ENCODE results near the gene OXA1L.
"Not testable (repeated sequence)": the region's sequence is repeated elsewhere in the genome, so short reads cannot be mapped to it uniquely, and the experiment has no call there.

Gene OXA1L

GRCh38 chr14:22733829-22734228 is 32.7 kb upstream of the OXA1L start:
- no peak for TF ChIP-seq CTCF (IDR thresholded peaks at IDR 0.05; ENCODE audit: low read depth, low read length)
- no peak for DNase-seq (ENCODE audit: low read depth, low spot score)
- in situ Hi-C loops (cut with HindIII; ENCODE audit: low sequenced_read_pairs): no loop called here

GRCh38 chr14:22735096-22735495 is 31.4 kb upstream of the OXA1L start:
- H3K4me3 ChIP-seq (ENCODE audit: low read depth, low read length): no peak overlapping the region
- TF ChIP-seq CTCF (IDR thresholded peaks at IDR 0.05; ENCODE audit: low read depth, low read length): no peak
- in situ Hi-C loops (cut with HindIII; ENCODE audit: low sequenced_read_pairs): no loop called here
- DNase-seq (ENCODE audit: low read depth, low spot score): no peak

More at GRCh38 chr14:22733829-22734228, 32.7 kb upstream of the OXA1L start:
- no peak overlapping the region for H3K4me3 ChIP-seq (ENCODE audit: low read depth, low read length)

GRCh38 chr14:22736384-22736783 is 30.1 kb upstream of the OXA1L start:
- H3K4me3 ChIP-seq (ENCODE audit: low read depth, low read length); in situ Hi-C loops (cut with HindIII; ENCODE audit: low sequenced_read_pairs); DNase-seq (ENCODE audit: low read depth, low spot score): not testable (repeated sequence)

- DNase-seq (ENCODE audit: low read depth, low spot score): no peak
- TF ChIP-seq CTCF (IDR thresholded peaks at IDR 0.05; ENCODE audit: low read depth, low read length): no peak
- in situ Hi-C loops (cut with HindIII; ENCODE audit: low sequenced_read_pairs): no loop called here
These were observed 29.4 kb upstream of the OXA1L start for GRCh38 chr14:22737052-22737451.

GRCh38 chr14:22739423-22739822 is 27.1 kb upstream of the OXA1L start:
- no peak overlapping the region for H3K4me3 ChIP-seq (ENCODE audit: low read depth, low read length)
- in situ Hi-C loops (cut with HindIII; ENCODE audit: low sequenced_read_pairs): no loop called here
- no peak for TF ChIP-seq CTCF (IDR thresholded peaks at IDR 0.05; ENCODE audit: low read depth, low read length)
- no peak for DNase-seq (ENCODE audit: low read depth, low spot score)

More at GRCh38 chr14:22737052-22737451, 29.4 kb upstream of the OXA1L start:
- no peak overlapping the region for H3K4me3 ChIP-seq (ENCODE audit: low read depth, low read length)

- no peak overlapping the region for H3K4me3 ChIP-seq (ENCODE audit: low read depth, low read length)
- in situ Hi-C loops (cut with HindIII; ENCODE audit: low sequenced_read_pairs): no loop called here
- TF ChIP-seq CTCF (IDR thresholded peaks at IDR 0.05; ENCODE audit: low read depth, low read length): no peak
- no peak for DNase-seq (ENCODE audit: low read depth, low spot score)
These were observed 26.5 kb upstream of the OXA1L start for GRCh38 chr14:22740020-22740419.

GRCh38 chr14:22747769-22748168 is 18.7 kb upstream of the OXA1L start:
- H3K4me3 ChIP-seq (ENCODE audit: low read depth, low read length): no peak overlapping the region
- in situ Hi-C loops (cut with HindIII; ENCODE audit: low sequenced_read_pairs): no loop called here
- no peak for TF ChIP-seq CTCF (IDR thresholded peaks at IDR 0.05; ENCODE audit: low read depth, low read length)
- no peak for DNase-seq (ENCODE audit: low read depth, low spot score)

Measured in astrocyte of the spinal cord (primary cell).